LNCAP (cell line): ENCODE results near the gene DPAGT1.
A peak's percentile ranks its signal among the peaks of the same experiment; 100 is the strongest.

Experiments used
- TF ChIP-seq, protein P1 (sequence below): fragments of 450-650 bp; IDR thresholded peaks from 2 replicates; pipeline ENCODE4 v1.5.1; 2017; ENCODE audit warnings: mild to moderate bottlenecking

Gene DPAGT1

DNA sequence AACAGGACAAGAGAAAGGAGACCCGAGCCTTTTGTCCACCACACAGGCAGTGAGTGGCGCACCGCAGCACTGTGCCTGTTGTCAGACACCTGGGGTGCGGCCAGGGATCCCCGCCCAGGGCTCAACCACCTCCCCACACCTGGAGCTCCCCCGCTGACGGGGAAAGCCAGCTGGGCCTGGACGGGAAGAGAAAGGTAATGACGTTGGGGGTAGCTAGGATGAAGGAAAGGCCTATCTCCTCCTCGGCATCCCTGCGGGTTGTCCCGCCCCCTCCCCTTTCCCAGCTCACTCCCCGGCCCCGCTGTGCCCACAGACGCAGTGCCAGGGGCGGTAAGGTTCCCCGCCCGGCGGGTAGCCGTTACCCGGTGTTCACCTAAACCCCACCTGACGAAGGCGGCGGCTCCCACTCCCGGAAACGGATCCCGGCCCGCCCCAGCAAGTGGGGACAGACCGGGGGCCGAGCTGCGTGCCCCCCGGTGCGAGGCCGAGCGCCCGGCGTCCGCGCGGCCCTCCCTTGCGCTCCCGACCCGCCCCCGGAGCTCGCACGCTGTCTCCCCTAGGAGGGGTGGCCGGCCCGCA, 45.1 kb downstream of the DPAGT1 start:
- TF ChIP-seq, protein P1, sequence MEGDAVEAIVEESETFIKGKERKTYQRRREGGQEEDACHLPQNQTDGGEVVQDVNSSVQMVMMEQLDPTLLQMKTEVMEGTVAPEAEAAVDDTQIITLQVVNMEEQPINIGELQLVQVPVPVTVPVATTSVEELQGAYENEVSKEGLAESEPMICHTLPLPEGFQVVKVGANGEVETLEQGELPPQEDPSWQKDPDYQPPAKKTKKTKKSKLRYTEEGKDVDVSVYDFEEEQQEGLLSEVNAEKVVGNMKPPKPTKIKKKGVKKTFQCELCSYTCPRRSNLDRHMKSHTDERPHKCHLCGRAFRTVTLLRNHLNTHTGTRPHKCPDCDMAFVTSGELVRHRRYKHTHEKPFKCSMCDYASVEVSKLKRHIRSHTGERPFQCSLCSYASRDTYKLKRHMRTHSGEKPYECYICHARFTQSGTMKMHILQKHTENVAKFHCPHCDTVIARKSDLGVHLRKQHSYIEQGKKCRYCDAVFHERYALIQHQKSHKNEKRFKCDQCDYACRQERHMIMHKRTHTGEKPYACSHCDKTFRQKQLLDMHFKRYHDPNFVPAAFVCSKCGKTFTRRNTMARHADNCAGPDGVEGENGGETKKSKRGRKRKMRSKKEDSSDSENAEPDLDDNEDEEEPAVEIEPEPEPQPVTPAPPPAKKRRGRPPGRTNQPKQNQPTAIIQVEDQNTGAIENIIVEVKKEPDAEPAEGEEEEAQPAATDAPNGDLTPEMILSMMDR, result no peak; the same call in 1 of the 2 replicates

DNA sequence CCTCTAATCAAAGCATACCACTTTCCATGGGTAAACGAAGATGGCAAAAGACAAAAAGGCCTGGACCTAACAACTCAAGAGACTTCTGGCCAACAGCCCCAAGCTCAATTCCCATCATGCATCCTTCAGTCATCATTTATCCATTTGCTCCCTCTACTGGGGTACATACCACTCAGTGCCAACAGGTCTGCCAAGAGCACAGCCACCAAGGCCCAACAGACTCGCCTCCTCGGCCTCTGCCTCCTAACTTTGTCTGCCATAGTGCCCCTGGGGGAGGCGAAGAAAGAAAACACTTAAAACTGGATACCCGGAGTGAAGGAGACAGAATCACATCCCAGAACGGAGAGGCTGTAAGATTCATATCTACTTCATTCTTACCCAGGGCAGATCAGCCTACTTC, 45.8 kb downstream of the DPAGT1 start:
- TF ChIP-seq, protein P1, result peak; percentile 22; the same call in 1 of the 2 replicates

DNA sequence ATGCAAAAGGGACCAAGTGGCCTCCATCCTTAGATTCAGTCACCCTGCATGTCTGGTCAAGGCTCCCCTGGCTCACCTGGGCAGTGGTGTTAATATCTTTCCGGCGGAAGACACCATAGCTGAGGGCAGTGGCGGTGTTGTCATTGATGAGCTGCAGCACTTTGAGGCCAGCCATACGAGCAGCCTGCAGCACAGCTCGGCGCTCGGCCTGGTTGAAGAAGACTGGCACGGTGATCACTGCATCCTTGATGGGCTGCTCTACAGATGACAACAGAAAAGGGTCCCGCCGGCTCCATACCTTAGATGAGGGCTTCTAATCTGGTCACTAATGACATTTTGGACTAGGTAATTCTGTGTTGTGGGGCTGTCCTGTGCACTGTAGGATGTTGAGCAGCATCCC, 47.2 kb downstream of the DPAGT1 start:
- TF ChIP-seq, protein P1, result no peak

DNA sequence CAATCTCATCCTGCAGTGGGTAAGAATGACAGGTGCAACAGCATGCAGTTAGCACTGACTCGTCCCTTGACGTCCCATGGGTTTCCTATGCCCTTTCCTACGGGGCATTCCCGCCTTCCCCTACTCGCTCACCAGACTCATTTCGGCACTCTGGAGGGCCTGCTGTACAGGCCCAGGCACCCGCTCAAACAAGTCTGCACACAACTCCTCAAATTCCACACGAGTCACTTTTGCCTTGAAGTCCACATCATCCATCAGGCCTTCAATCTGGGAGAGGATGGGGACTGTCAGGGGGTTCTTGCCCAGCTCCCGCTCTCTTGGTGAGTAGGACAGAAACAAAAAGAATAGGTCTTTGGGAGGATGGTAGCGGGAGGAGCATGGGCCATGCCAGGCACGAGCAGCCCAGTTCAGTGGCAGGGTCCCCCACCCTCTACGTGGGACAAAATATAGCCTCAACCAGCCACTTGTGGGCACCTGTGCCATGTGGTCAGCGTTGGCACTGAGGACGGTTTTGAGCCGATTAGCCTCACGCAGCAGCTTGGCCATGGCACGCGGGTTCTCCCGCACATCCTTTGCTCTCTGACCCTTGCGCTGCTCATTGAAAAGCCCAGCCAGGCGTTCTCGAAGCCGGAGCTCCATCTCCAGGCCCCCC, 49.4 kb downstream of the DPAGT1 start:
- TF ChIP-seq, protein P1, result no peak

DNA sequence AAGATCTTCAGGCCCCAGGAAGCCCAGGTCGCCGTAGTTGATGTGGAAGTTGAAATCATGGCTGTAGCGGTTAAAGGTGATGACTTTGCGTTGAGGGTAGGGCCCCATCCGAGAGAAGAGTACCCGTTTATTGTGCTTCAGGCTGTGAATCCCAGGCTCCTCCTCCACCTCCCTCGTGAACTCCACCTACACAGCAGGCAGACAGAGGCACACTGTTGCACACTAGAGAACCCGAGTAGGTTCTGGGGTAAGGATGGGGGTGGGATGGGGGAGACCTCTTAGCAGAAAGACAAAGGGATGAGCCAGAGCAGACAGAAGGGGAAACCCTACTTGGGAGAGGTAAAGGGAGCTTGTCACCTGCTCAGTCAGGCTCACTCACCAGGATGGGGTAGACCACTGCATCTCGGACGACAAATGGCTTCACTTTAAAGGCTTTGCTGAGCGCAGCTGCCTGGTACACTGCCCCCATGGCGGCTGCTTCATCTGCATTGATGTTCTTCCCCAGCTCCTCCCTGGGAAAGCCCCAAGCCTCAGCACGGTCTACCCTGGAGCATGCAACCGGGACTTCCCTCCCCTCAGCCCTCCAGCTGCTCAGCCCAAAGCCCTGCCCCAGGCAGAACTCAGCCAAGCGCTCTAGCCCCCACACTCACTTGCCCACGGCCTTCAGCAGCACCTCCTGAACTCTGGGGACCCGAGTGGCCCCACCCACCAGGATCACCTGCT, 50.1 kb downstream of the DPAGT1 start:
- TF ChIP-seq, protein P1, result no peak

DNA sequence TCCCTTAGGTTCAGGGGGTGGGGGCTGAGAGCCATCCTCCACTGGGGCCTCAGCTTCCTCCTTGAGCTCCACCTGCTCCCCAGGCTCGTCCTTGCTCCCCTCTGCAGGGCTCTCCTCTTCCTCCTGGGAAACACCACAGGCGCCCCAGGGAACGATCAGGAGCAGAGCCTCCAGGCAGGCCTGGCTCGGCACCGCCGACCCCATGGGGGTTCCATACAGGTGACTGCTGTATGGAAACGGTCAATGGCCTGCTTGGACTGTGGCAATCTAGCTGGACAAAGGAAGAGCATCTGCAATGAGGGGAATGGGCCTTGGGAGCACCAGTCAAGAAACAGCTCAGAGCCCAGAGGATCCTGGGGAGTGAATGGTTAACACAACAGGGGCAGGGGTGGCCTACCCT, 52.6 kb downstream of the DPAGT1 start:
- TF ChIP-seq, protein P1, result no peak

DNA sequence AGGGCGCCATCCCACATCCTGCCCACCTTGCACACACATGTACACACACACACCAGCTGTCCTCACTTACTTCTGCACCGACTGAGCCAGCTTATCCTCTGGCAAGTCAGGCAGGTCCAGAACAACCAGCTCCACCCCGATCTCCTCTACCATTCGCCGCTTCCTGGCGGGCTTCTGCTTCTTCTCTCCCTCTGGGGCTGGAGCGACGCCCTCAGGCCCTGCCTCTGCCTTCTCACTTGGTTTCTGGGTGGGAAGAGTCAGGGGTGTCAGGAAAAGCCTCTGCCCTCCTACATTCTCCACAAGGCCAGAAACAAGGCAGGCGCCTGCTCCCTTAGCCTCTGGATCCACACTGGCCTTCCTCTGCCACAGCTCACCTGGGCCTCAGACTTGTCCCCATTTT, 53.0 kb downstream of the DPAGT1 start:
- TF ChIP-seq, protein P1, result no peak
